ENCODE measurements around the gene DMRTB1. TPM values are rescaled to one million over a fixed set of nuclear protein-coding genes. Genes with fewer than 3 reads are reported as not detected.

The DMRTB1 gene
- total RNA-seq, 1 donor from 2014 or later, result not detected

DNA sequence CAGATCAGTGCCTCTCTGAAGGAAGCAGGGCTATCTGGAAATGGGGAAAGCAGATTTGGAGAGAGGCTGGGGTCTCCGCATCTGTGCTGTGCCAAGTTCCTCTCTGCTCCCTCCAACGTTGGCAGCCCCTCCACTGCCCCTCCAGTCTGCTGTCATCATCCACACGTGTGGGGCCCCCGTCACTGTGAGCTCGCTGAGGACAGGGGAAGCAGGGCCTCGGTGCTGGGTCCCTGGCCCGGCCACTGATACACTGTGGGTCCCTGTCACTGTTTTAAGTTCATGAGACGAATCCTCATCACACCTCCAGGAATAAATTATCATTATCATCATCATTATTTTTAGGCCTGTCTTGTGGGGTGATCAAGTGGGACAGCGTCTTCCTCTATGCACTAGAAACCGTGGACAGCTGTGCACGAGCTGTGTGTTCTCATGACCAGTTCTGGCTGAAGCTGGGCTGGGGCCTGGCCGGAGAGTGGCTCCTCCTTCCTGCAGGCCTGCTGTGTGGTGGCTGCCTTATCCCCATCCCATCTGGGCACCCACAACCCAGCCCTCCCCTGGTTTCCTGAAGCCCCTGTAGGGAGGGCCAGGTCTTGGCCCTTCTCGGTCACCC lies 52.2 kb downstream of the DMRTB1 start:
- H3K36me3 Mint-ChIP-seq, result no peaks in the 10 kb centered on the region
- no peaks in the 10 kb centered on the region for H3K9me3 Mint-ChIP-seq
- DNase-seq (ENCODE audit: extremely low spot score, unreplicated experiment), result no peak
- no peak for TF ChIP-seq CTCF (conservative IDR thresholded peaks at IDR 0.05)
- H3K27ac Mint-ChIP-seq, result peak overlapping the region; percentile 13
- no peaks in the 10 kb centered on the region for H3K27me3 Mint-ChIP-seq
- no peak overlapping the region for H3K4me3 Mint-ChIP-seq
- peaks cover 40% of the 10 kb centered on the region for H3K4me1 Mint-ChIP-seq (ENCODE audit: unreplicated experiment)

DNA sequence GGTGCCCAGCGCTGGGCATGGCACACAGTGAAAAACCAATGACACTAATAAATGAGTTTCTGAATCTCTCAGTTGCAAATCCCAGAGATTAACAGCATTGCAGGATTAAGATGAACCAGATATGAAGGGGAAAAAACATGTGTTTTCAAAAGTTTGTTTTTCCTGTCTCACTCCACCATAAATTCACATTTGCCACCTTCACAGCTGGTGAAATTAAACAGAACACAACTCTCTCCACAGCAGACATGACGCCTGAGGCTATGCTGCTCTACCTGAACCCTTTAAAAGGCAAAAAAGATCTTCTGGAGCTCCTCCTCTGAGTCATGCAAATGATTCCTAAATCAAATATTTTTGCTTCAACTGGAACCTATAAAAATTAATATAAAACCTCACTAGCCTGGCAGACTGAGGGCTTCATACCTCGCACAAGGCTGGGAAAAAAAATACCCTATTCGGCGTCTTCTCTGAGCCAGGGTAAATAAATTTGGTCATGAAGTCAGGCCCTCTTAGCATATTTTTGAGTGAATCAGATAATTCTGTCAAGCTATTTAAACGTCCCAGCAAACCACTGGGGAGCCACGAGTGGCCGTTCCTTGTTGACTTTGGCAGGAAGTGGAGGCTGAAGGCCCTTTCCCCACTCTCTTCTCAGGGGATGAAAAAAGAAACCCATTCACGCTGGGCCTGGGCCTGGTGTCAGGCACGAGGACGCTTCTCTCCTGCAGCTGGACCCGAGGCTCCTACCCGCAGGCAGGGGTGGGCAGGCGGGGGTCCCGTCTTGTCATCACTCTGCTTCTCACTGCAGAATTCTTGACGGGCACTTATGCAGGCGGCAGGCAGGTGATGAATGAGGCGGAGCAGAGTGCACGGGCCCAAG lies 53.0 kb downstream of the DMRTB1 start:
- no peaks in the 10 kb centered on the region for H3K27me3 Mint-ChIP-seq
- no peak for TF ChIP-seq CTCF (conservative IDR thresholded peaks at IDR 0.05)
- H3K4me3 Mint-ChIP-seq, result peak overlapping the region; percentile 48
- peaks cover 40% of the 10 kb centered on the region for H3K4me1 Mint-ChIP-seq (ENCODE audit: unreplicated experiment)
- H3K9me3 Mint-ChIP-seq, result no peaks in the 10 kb centered on the region
- peak overlapping the region; percentile 13 for H3K27ac Mint-ChIP-seq
- H3K36me3 Mint-ChIP-seq, result no peaks in the 10 kb centered on the region
- no peak for DNase-seq (ENCODE audit: extremely low spot score, unreplicated experiment)

- no peak for DNase-seq (ENCODE audit: extremely low spot score, unreplicated experiment)
- H3K4me1 Mint-ChIP-seq (ENCODE audit: unreplicated experiment), result peaks cover 39% of the 10 kb centered on the region
- H3K4me3 Mint-ChIP-seq, result no peak overlapping the region
- no peaks in the 10 kb centered on the region for H3K27me3 Mint-ChIP-seq
- no peak overlapping the region for H3K27ac Mint-ChIP-seq
- no peaks in the 10 kb centered on the region for H3K36me3 Mint-ChIP-seq
- TF ChIP-seq CTCF (conservative IDR thresholded peaks at IDR 0.05), result no peak
- no peaks in the 10 kb centered on the region for H3K9me3 Mint-ChIP-seq
Measured at GRCh38 chr1:53512807-53513755, 53.9 kb downstream of the DMRTB1 start.

DNA sequence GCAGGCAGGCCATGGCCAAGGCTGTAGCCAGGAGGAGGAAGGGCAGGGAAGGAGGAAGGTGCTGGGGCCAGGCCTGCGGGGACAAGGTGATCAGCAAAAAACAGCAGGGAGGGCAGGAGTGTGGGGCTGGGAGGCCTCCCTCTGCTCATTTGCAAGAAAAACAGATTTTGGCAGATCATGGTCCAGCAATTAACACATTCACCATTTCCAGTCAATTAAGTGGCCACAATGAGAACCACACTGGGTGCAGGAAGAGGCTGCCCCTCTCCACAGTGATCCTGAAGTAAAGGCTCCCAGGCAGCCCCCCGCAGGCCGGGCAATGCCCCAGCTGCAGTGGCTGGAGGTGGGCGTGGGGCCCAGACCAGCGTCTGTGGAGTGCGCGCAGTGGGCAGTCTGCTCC lies 54.6 kb downstream of the DMRTB1 start:
- H3K9me3 Mint-ChIP-seq, result no peaks in the 10 kb centered on the region
- H3K27me3 Mint-ChIP-seq, result peaks cover 3% of the 10 kb centered on the region
- no peak overlapping the region for H3K4me3 Mint-ChIP-seq
- no peaks in the 10 kb centered on the region for H3K36me3 Mint-ChIP-seq
- no peak overlapping the region for H3K27ac Mint-ChIP-seq
- peaks cover 39% of the 10 kb centered on the region for H3K4me1 Mint-ChIP-seq (ENCODE audit: unreplicated experiment)
- DNase-seq (ENCODE audit: extremely low spot score, unreplicated experiment), result no peak
- no peak for TF ChIP-seq CTCF (conservative IDR thresholded peaks at IDR 0.05)

GRCh38 chr1:53514436-53514835 lies 55.2 kb downstream of the DMRTB1 start:
- TF ChIP-seq CTCF (conservative IDR thresholded peaks at IDR 0.05), result no peak
- no peak overlapping the region for H3K4me3 Mint-ChIP-seq

More at GRCh38 chr1:53514436-53514835, 55.2 kb downstream of the DMRTB1 start:
- Mint-ChIP-seq H3K27me3 (peaks cover 3% of the 10 kb centered on the region), H3K4me1 (ENCODE audit: unreplicated experiment) (peaks cover 39% of the 10 kb centered on the region), H3K36me3 (no peaks in the 10 kb centered on the region), H3K27ac (peak overlapping the region; percentile 43), H3K9me3 (no peaks in the 10 kb centered on the region)
- no peak for DNase-seq (ENCODE audit: extremely low spot score, unreplicated experiment)

Data from type B pancreatic cell (in vitro differentiated cells).